Left lung (tissue), 10 donors: ENCODE measurements around the gene SLC5A4. TPM values are rescaled to one million over a fixed set of nuclear protein-coding genes. Genes with fewer than 3 reads are reported as not detected.
"Not testable (repeated sequence)": the region's sequence is repeated elsewhere in the genome, so short reads cannot be mapped to it uniquely, and the experiment has no call there.

Experiments
- ATAC-seq: fragments of 200-7000 bp; cut with Tn5 transposase; one replicate; pipeline ENCODE4 v1.9.1; 2020; ENCODE audit warnings: moderate library complexity
- DNase-seq, 4 donors: peaks; one replicate each; pipeline ENCODE4 v3.0.0-alpha.2; 2013 to 2020
- H3K27ac ChIP-seq, 2 donors: fragments of 200-600 bp; sonication (generic) in 1 of 2; one replicate each; pipeline versions ENCODE4 v1.5.0 to v1.8.0; 2020 to 2021
- H3K27me3 ChIP-seq, 2 donors: fragments of 200-600 bp; sonication (generic) in 1 of 2; one replicate each; pipeline versions ENCODE4 v1.5.0 to v1.8.0; 2020 to 2021
- H3K36me3 ChIP-seq, 2 donors: fragments of 200-600 bp; sonication (generic) in 1 of 2; one replicate each; pipeline versions ENCODE4 v1.5.0 to v1.8.0; 2020 to 2021
- H3K4me1 ChIP-seq, 2 donors: fragments of 200-600 bp; one replicate each; pipeline ENCODE4 v1.8.0; 2021
- H3K4me3 ChIP-seq, 2 donors: fragments of 200-600 bp; sonication (generic) in 1 of 2; one replicate each; pipeline versions ENCODE4 v1.5.0 to v1.8.0; 2020 to 2021; ENCODE audit warnings: mild to moderate bottlenecking in 1 of 2
- H3K9me3 ChIP-seq, 2 donors: fragments of 200-600 bp; sonication (generic) in 1 of 2; one replicate each; pipeline versions ENCODE4 v1.5.0 to v1.8.0; 2020 to 2021
- intact Hi-C, 2 donors: fragments of 100-400 bp; cut with DNase I; formaldehyde crosslinking; loops; one replicate each; pipeline versions ENCODE4 v1.11.2 to v1.14.2; 2022
- polyA plus RNA-seq, 6 donors: library from polyadenylated mRNA; unstranded; fragments of 120-200 nt; gene quantifications; one replicate each; pipeline ENCODE4 v1.2.1, GENCODE V29; 2013; ENCODE audit not compliant: insufficient read length in 6 of 6
- total RNA-seq, 2 donors: library from RNA; stranded (reverse); fragmentation: NEBNext Ultra II Directional; extraction: Animal tissue kit (Norgen Biotek cat#: 25700); gene quantifications; one replicate each; pipeline ENCODE4 v1.2.1, GENCODE V29; 2021
- TF ChIP-seq, protein P1 (sequence below), 2 donors: fragments of 200-600 bp; sonication (generic) in 1 of 2; IDR thresholded peaks; one replicate each; pipeline versions ENCODE4 v1.5.0 to v1.8.0; 2021; ENCODE audit warnings: antibody characterized with exemption in 2 of 2
- donor health status: DM: no; HTN: yes; CAD: no.
- donor health status: DM: no; HTN: no; CAD: no.

SLC5A4 gene
- total and polyA plus RNA-seq, 8 donors = 0.58 to 3.5 (median 0.98) TPM

- no peaks in the 10 kb centered on the region for H3K9me3 ChIP-seq
- no peak overlapping the region for H3K27ac ChIP-seq
- ATAC-seq = no peak
- TF ChIP-seq, protein P1, sequence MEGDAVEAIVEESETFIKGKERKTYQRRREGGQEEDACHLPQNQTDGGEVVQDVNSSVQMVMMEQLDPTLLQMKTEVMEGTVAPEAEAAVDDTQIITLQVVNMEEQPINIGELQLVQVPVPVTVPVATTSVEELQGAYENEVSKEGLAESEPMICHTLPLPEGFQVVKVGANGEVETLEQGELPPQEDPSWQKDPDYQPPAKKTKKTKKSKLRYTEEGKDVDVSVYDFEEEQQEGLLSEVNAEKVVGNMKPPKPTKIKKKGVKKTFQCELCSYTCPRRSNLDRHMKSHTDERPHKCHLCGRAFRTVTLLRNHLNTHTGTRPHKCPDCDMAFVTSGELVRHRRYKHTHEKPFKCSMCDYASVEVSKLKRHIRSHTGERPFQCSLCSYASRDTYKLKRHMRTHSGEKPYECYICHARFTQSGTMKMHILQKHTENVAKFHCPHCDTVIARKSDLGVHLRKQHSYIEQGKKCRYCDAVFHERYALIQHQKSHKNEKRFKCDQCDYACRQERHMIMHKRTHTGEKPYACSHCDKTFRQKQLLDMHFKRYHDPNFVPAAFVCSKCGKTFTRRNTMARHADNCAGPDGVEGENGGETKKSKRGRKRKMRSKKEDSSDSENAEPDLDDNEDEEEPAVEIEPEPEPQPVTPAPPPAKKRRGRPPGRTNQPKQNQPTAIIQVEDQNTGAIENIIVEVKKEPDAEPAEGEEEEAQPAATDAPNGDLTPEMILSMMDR (IDR thresholded peaks at IDR 0.05) = no peak
- H3K4me3 ChIP-seq = no peak overlapping the region
- no peak for DNase-seq
- intact Hi-C loops = no loop called here
- no peaks in the 10 kb centered on the region for H3K36me3 ChIP-seq
- H3K27me3 ChIP-seq = no peaks in the 10 kb centered on the region
- peaks cover 0 to 7% of the 10 kb centered on the region in 2 donors for H3K4me1 ChIP-seq
Observed at GRCh38 chr22:32270641-32271369, 15.7 kb upstream of the SLC5A4 start.

DNA sequence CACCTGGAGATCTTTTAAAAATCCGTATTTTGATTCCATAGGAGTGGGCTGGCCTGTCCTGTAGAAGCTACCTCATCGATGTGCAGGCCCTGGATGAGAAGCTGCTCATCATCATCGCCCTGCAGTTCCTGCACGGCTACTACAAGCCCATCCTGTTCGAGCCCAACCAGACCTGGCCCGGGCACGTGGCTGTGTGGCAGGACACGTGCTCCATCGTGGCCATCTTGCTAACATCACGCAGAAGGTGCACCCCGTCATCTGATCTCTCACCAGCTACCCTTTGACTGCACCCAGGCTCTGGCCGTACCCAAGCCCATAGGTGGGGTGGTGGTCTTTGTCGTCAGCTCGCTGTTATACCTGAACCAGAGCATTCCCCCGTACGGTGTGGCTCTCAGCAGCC, 14.2 kb upstream of the SLC5A4 start:
- TF ChIP-seq, protein P1 (IDR thresholded peaks at IDR 0.05) = no peak
- intact Hi-C loops = no loop called here
- no peak overlapping the region for H3K4me3 ChIP-seq
- H3K27ac ChIP-seq = no peak overlapping the region
- H3K9me3 ChIP-seq = no peaks in the 10 kb centered on the region
- peaks cover 0 to 9% of the 10 kb centered on the region in 2 donors for H3K4me1 ChIP-seq
- ATAC-seq = no peak
- no peaks in the 10 kb centered on the region for H3K27me3 ChIP-seq
- no peak for DNase-seq
- no peaks in the 10 kb centered on the region for H3K36me3 ChIP-seq

DNA sequence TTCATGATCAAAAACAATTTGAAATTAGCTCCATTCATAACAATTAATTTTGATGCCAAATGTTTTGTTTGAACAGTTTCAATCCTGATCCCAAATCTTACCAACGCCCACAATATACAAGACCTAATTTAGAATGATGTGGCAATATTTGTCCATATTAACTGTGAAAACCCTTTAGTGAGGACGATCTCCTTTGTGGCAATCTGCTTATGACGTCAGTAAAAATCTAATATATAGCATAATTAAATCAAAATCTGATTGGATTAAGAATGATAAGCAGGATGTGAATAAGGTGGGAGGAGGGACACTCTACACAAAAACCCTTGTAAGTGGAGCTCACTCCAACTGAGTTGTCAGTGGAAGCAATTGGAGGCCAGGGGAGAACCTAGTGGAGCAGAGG, 11.9 kb upstream of the SLC5A4 start:
- Histone ChIP-seq H3K9me3 (no peaks in the 10 kb centered on the region), H3K27ac (no peak overlapping the region), H3K27me3 (no peaks in the 10 kb centered on the region), H3K36me3 (no peaks in the 10 kb centered on the region), H3K4me1 (peaks cover 0 to 9% of the 10 kb centered on the region in 2 donors), H3K4me3 (no peak overlapping the region)
- DNase-seq (no peak), ATAC-seq (no peak)
- TF ChIP-seq, protein P1 (IDR thresholded peaks at IDR 0.05) = no peak
- intact Hi-C loops = no loop called here

DNA sequence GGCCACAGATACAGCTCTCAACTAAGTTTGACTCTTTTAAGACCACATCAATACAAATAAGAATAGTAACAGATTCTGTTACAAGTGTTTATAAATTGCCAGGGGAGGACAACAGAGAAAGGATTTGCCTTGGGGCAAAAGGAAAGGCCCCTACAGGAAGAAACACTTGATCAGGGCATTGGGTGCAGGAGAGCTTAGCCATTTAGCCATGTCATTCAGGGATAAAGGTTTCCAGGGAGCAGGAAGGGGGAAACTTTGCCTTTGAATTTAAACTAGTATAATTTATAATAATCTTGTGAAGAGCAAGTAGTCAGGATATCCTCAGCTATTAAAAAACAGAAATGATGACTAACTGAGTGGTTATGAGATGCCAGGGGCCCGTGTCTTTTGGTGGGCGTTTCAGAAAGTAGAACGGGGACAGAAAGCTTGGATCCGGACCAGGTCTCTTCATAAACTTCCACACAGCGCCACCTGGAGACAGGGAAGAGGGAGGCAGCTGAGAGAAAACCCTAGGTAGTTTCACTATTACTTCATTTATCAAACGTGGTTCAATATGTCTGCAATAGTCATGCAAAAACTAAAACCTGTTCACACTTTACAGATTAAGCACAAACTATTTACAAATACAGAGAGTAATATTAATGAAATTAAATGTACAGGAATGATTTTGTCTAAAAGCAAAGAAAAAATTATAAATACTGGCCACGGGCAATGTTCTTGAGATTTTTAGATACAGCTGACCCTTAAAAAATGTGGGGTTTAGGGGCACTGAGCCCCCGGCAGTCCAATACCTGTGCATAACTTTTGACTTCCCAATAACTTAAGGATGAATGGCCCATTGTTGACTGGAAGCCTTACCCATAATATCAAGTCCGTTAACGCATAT, 11.0 kb upstream of the SLC5A4 start:
- H3K36me3 ChIP-seq = no peaks in the 10 kb centered on the region
- DNase-seq = peak in 3 of 4 donors; percentile 43 to 72 (median 50)
- H3K4me3 ChIP-seq = no peak overlapping the region
- peaks cover 0 to 9% of the 10 kb centered on the region in 2 donors for H3K4me1 ChIP-seq
- H3K9me3 ChIP-seq = no peaks in the 10 kb centered on the region
- TF ChIP-seq, protein P1 (IDR thresholded peaks at IDR 0.05) = peak; percentile 74 to 88
- no peaks in the 10 kb centered on the region for H3K27me3 ChIP-seq
- H3K27ac ChIP-seq = no peak overlapping the region
- ATAC-seq = peak; percentile 91
- intact Hi-C loops = no loop called here

GRCh38 chr22:32263678-32264077, 8.5 kb upstream of the SLC5A4 start:
- DNase-seq, H3K4me1 ChIP-seq, ATAC-seq, H3K27ac ChIP-seq, H3K27me3 ChIP-seq, intact Hi-C loops, H3K4me3 ChIP-seq, H3K9me3 ChIP-seq, H3K36me3 ChIP-seq: not testable (repeated sequence)
